ENCODE data around the gene DISP3.
A peak's percentile ranks its signal among the peaks of the same experiment; 100 is the strongest.

The DISP3 gene

GRCh38 chr1:11458811-11459275 lies 20.1 kb upstream of the DISP3 start:
- DNase-seq = peak; percentile 61 to 77

- DNase-seq = peak; percentile 31 to 79
These were observed 17.3 kb upstream of the DISP3 start for GRCh38 chr1:11461531-11462137.

- no peak for DNase-seq
These were observed 16.6 kb upstream of the DISP3 start for GRCh38 chr1:11462224-11462923.

- DNase-seq = peak in 1 of 2 experiments; percentile 41
These were observed 15.8 kb upstream of the DISP3 start for GRCh38 chr1:11463177-11463576.

GRCh38 chr1:11465307-11465706 lies 13.6 kb upstream of the DISP3 start:
- DNase-seq = no peak

- DNase-seq = peak in 1 of 2 experiments; percentile 44
These were observed 12.5 kb upstream of the DISP3 start for GRCh38 chr1:11466416-11466815.

GRCh38 chr1:11468878-11469277 lies 10.1 kb upstream of the DISP3 start:
- no peak for DNase-seq

- DNase-seq = no peak
These were observed 8.0 kb upstream of the DISP3 start for GRCh38 chr1:11470912-11471311.

GRCh38 chr1:11471473-11471872 lies 7.5 kb upstream of the DISP3 start:
- no peak for DNase-seq

- DNase-seq = no peak
These were observed 6.7 kb upstream of the DISP3 start for GRCh38 chr1:11472284-11472683.

- peak; percentile 44 to 81 for DNase-seq
These were observed 6.2 kb upstream of the DISP3 start for GRCh38 chr1:11472741-11473140.

- DNase-seq = no peak
These were observed 5.4 kb upstream of the DISP3 start for GRCh38 chr1:11473491-11474034.

GRCh38 chr1:11474826-11475225 lies 4.1 kb upstream of the DISP3 start:
- peak; percentile 73 to 77 for DNase-seq

GRCh38 chr1:11475748-11476147 lies 3.2 kb upstream of the DISP3 start:
- peak in 1 of 2 experiments; percentile 52 for DNase-seq

GRCh38 chr1:11479375-11479979 lies 522 bp downstream of the DISP3 start:
- DNase-seq = no peak

- DNase-seq = no peak
These were observed 2.1 kb downstream of the DISP3 start for GRCh38 chr1:11481019-11481418.

GRCh38 chr1:11482198-11482597 lies 3.2 kb downstream of the DISP3 start:
- DNase-seq = no peak

- DNase-seq = peak; percentile 54 to 67
These were observed 3.9 kb downstream of the DISP3 start for GRCh38 chr1:11482701-11483479.

- DNase-seq = peak in 1 of 2 experiments; percentile 58
These were observed 4.8 kb downstream of the DISP3 start for GRCh38 chr1:11483581-11484320.

GRCh38 chr1:11484321-11484655 lies 5.3 kb downstream of the DISP3 start:
- peak in 1 of 2 experiments; percentile 77 for DNase-seq

- peak; percentile 30 to 89 for DNase-seq
These were observed 6.2 kb downstream of the DISP3 start for GRCh38 chr1:11485191-11485590.
